ENCODE data around the gene MT1H. TPM values are rescaled to one million over a fixed set of nuclear protein-coding genes. Genes with fewer than 3 reads are reported as not detected.

The MT1H gene
- total and polyA plus RNA-seq, 2 of the 13 experiments (the other 11 are each of a cell fraction or from before 2014, with no cell fraction given), result 0.60 TPM; not detected in 1

- TF ChIP-seq PRMT3 (CRISPR knock-in tag; IDR thresholded peaks at IDR 0.05; ENCODE audit: borderline replicate concordance, low read depth) (no peak), ZSCAN21 (CRISPR knock-in tag; IDR thresholded peaks at IDR 0.05; ENCODE audit: borderline replicate concordance) (0 out of 2 replicates have a peak, but pooled peaks have one; percentile 23), U2AF1 (optimal IDR thresholded peaks at IDR 0.05; ENCODE audit: low read depth, low read length) (no peak), SIN3A (IDR thresholded peaks at IDR 0.05; ENCODE audit: borderline replicate concordance, low read depth, low read length) (no peak), PRDM15 (CRISPR knock-in tag; IDR thresholded peaks at IDR 0.05) (no peak), EED (CRISPR knock-in tag; IDR thresholded peaks at IDR 0.05) (no peak), ZNF761 (CRISPR knock-in tag; conservative IDR thresholded peaks at IDR 0.05) (no peak; the same call in 1 of the 2 replicates), NCOA1 (CRISPR knock-in tag; IDR thresholded peaks at IDR 0.05) (no peak), STAT5B (CRISPR knock-in tag; IDR thresholded peaks at IDR 0.05) (no peak), ISX (CRISPR knock-in tag; conservative IDR thresholded peaks at IDR 0.05) (no peak), ZNF563 (CRISPR knock-in tag; IDR thresholded peaks at IDR 0.05) (peak; percentile 76; the same call in 1 of the 2 replicates), KLF6 (CRISPR knock-in tag; IDR thresholded peaks at IDR 0.05) (no peak), ZNF430 (CRISPR knock-in tag; IDR thresholded peaks at IDR 0.05) (peak; percentile 54; the same call in 1 of the 2 replicates), DMAP1 (CRISPR knock-in tag; IDR thresholded peaks at IDR 0.05) (no peak), NFIC (IDR thresholded peaks at IDR 0.05; ENCODE audit: low read length) (no peak), KAT7 (CRISPR knock-in tag; IDR thresholded peaks at IDR 0.05; ENCODE audit: borderline replicate concordance) (no peak), BCLAF1 (IDR thresholded peaks at IDR 0.05) (no peak), ZNF142 (CRISPR knock-in tag; IDR thresholded peaks at IDR 0.05) (no peak)
These were observed 26.4 kb upstream of the MT1H start (continued) for GRCh38 chr16:56643080-56643778.

Measured in HepG2 (cell line).